H9 (cell line): ENCODE measurements around the gene CARTPT. TPM values are rescaled to one million over a fixed set of nuclear protein-coding genes. Genes with fewer than 3 reads are reported as not detected.

ENCODE experiments used
- DNase-seq: peaks from one replicate; pipeline ENCODE4 v3.0.0-alpha.2; 2017
- H2AFZ ChIP-seq: one replicate; pipeline ENCODE4 v1.6.1; 2013; ENCODE audit warnings: mild to moderate bottlenecking, low read length, control low read depth, moderate library complexity
- H2AK5ac ChIP-seq: 2 replicates; pipeline ENCODE4 v1.6.1; 2013; ENCODE audit warnings: low read length, control low read depth, mixed read lengths; ENCODE audit not compliant: insufficient read length
- H2BK120ac ChIP-seq: one replicate; pipeline ENCODE4 v1.6.1; 2013; ENCODE audit warnings: low read depth, mild to moderate bottlenecking, low read length, control low read depth, inconsistent platforms; ENCODE audit not compliant: poor library complexity, severe bottlenecking
- H2BK12ac ChIP-seq: 2 replicates; pipeline ENCODE4 v1.6.1; 2013; ENCODE audit warnings: low read length, control low read depth, mixed read lengths, low read depth; ENCODE audit not compliant: insufficient read length
- H2BK15ac ChIP-seq: 2 replicates; pipeline ENCODE4 v1.6.1; 2013; ENCODE audit warnings: low read depth, low read length, control low read depth
- H2BK20ac ChIP-seq: one replicate; pipeline ENCODE4 v1.6.1; 2013; ENCODE audit warnings: low read depth, mild to moderate bottlenecking, low read length, control low read depth, inconsistent platforms; ENCODE audit not compliant: poor library complexity, severe bottlenecking
- H2BK5ac ChIP-seq: 2 replicates; pipeline ENCODE4 v1.6.1; 2013; ENCODE audit warnings: low read length, control low read depth, mixed read lengths; ENCODE audit not compliant: insufficient read length
- H3K14ac ChIP-seq: 2 replicates; pipeline ENCODE4 v1.6.1; 2013; ENCODE audit warnings: low read length, control low read depth; ENCODE audit not compliant: insufficient read depth
- H3K18ac ChIP-seq: 2 replicates; pipeline ENCODE4 v1.6.1; 2013; ENCODE audit warnings: low read depth, mild to moderate bottlenecking, mixed read lengths, low read length, control low read depth; ENCODE audit not compliant: insufficient read length
- H3K23ac ChIP-seq: 2 replicates; pipeline ENCODE4 v1.6.1; 2013; ENCODE audit warnings: low read length, control low read depth, mixed read lengths, low read depth; ENCODE audit not compliant: insufficient read length
- H3K23me2 ChIP-seq: 2 replicates; pipeline ENCODE4 v1.6.1; 2013; ENCODE audit warnings: low read depth, mild to moderate bottlenecking, mixed read lengths, low read length, control low read depth; ENCODE audit not compliant: insufficient read length, poor library complexity, severe bottlenecking
- H3K27ac ChIP-seq: 2 replicates; pipeline ENCODE4 v1.5.1; 2013; ENCODE audit warnings: low read length, control low read depth, mixed read lengths, low read depth; ENCODE audit not compliant: insufficient read length
- H3K27me3 ChIP-seq: 2 replicates; pipeline ENCODE4 v1.6.1; 2013; ENCODE audit warnings: low read length, control low read depth, inconsistent platforms; ENCODE audit not compliant: insufficient read depth
- H3K4ac ChIP-seq: 2 replicates; pipeline ENCODE4 v1.6.1; 2013; ENCODE audit warnings: low read depth, mild to moderate bottlenecking, control low read depth, inconsistent platforms, low read length, moderate library complexity
- H3K4me1 ChIP-seq: 2 replicates; pipeline ENCODE4 v1.6.1; 2013; ENCODE audit warnings: low read length, control low read depth, inconsistent platforms; ENCODE audit not compliant: insufficient read depth
- H3K4me2 ChIP-seq: 2 replicates; pipeline ENCODE4 v1.6.1; 2013; ENCODE audit warnings: low read length, control low read depth, mixed read lengths; ENCODE audit not compliant: insufficient read length, insufficient read depth
- H3K56ac ChIP-seq: 2 replicates; pipeline ENCODE4 v1.6.1; 2013; ENCODE audit warnings: low read depth, mild to moderate bottlenecking, mixed read lengths, low read length, control low read depth; ENCODE audit not compliant: insufficient read length
- H3K79me1 ChIP-seq: 2 replicates; pipeline ENCODE4 v1.6.1; 2013; ENCODE audit warnings: low read depth, mild to moderate bottlenecking, moderate library complexity, low read length, control low read depth, inconsistent platforms; ENCODE audit not compliant: insufficient read depth, poor library complexity, severe bottlenecking
- H3K79me2 ChIP-seq: 2 replicates; pipeline ENCODE4 v1.6.1; 2013; ENCODE audit warnings: low read length, control low read depth, inconsistent platforms; ENCODE audit not compliant: insufficient read depth
- H3K9ac ChIP-seq: 2 replicates; pipeline ENCODE4 v1.6.1; 2013; ENCODE audit warnings: low read length, control low read depth, mixed read lengths; ENCODE audit not compliant: insufficient read length; ENCODE audit errors: extremely low read depth
- H3K9me3 ChIP-seq: one replicate; pipeline ENCODE4 v1.6.1; 2013; ENCODE audit warnings: low read depth, low read length, inconsistent platforms; ENCODE audit not compliant: control insufficient read depth
- H3T11ph ChIP-seq: one replicate; pipeline ENCODE4 v1.6.1; 2013; ENCODE audit warnings: mild to moderate bottlenecking, low read length, control low read depth, inconsistent platforms
- H4K20me1 ChIP-seq: one replicate; pipeline ENCODE4 v1.6.1; 2013; ENCODE audit not compliant: control insufficient read depth, insufficient read length, insufficient read depth
- H4K5ac ChIP-seq: 2 replicates; pipeline ENCODE4 v1.6.1; 2013; ENCODE audit warnings: low read depth, mild to moderate bottlenecking, mixed read lengths, low read length, control low read depth; ENCODE audit not compliant: insufficient read length
- H4K8ac ChIP-seq: replicated peaks from 2 replicates; pipeline ENCODE4 v1.6.1; 2013; ENCODE audit warnings: low read length, control low read depth, mixed read lengths, low read depth; ENCODE audit not compliant: insufficient read length
- H4K91ac ChIP-seq: 2 replicates; pipeline ENCODE4 v1.6.1; 2013; ENCODE audit warnings: low read depth, mild to moderate bottlenecking, moderate library complexity, mixed read lengths, low read length, control low read depth; ENCODE audit not compliant: insufficient read length
- H3K27ac Mint-ChIP-seq, 3 experiments: 2 replicates in 2 of 3; 3 replicates in 1 of 3; pipeline ENCODE4 v1.8.0; 2020 to 2021; ENCODE audit warnings: mixed read lengths in 3 of 3, mild to moderate bottlenecking in 1 of 3, moderate library complexity in 1 of 3
- H3K27me3 Mint-ChIP-seq: 2 replicates; pipeline ENCODE4 v1.8.0; 2021; ENCODE audit warnings: low read depth, mild to moderate bottlenecking, moderate library complexity, mixed read lengths
- H3K36me3 Mint-ChIP-seq, 3 experiments: 2 replicates in 2 of 3; 3 replicates in 1 of 3; pipeline ENCODE4 v1.8.0; 2020 to 2021; ENCODE audit warnings: low read depth in 3 of 3, mixed read lengths in 3 of 3; ENCODE audit not compliant: insufficient read depth in 1 of 3
- H3K4me1 Mint-ChIP-seq, 2 experiments: 2 replicates each; pipeline ENCODE4 v1.8.0; 2020; ENCODE audit warnings: mixed read lengths in 2 of 2
- H3K4me3 Mint-ChIP-seq, 2 experiments: 2 replicates in 1 of 2; 3 replicates in 1 of 2; pipeline ENCODE4 v1.8.0; 2020 to 2021; ENCODE audit warnings: mild to moderate bottlenecking in 2 of 2, mixed read lengths in 2 of 2, moderate library complexity in 1 of 2
- H3K9me3 Mint-ChIP-seq, 2 experiments: 2 replicates in 1 of 2; 3 replicates in 1 of 2; pipeline ENCODE4 v1.8.0; 2020; ENCODE audit warnings: mild to moderate bottlenecking in 2 of 2, mixed read lengths in 2 of 2, moderate library complexity in 1 of 2
- CTCF ChIP-seq: fragments of 200-600 bp; sonication (generic); conservative IDR thresholded peaks from 3 replicates; pipeline ENCODE4 v1.8.0; 2021; ENCODE audit warnings: antibody characterized with exemption, mild to moderate bottlenecking
- WGBS: extraction: QIAGEN DNeasy Blood & Tissue Kit; methylation state at CpG from one replicate; pipeline ENCODE4 v1.1.7; 2013; ENCODE audit warnings: missing lambda C conversion rate, low lambda C conversion rate, mixed read lengths; ENCODE audit not compliant: insufficient read length; ENCODE audit errors: extremely low coverage; 5-methylcytosine and 5-hydroxymethylcytosine counted together
- total RNA-seq: library from RNA; stranded (reverse); gene quantifications from 2 replicates; pipeline ENCODE4 v1.2.1, GENCODE V29; 2021

The CARTPT gene
- total RNA-seq, 1 experiment from 2014 or later, result not detected

GRCh38 chr5:71747182-71747581 lies 28.1 kb downstream of the CARTPT start:
- H2BK5ac ChIP-seq, result no peak overlapping the region
- no CpG with 5 or more reads among the region's 3 CpGs for WGBS
- H3K9me3 ChIP-seq, result no peaks in the 10 kb centered on the region
- no peaks in the 10 kb centered on the region for H4K20me1 ChIP-seq
- H3K4me2 ChIP-seq, result no peak overlapping the region
- H3K4ac ChIP-seq, result no peak overlapping the region
- H2BK20ac ChIP-seq, result no peak overlapping the region
- Mint-ChIP-seq H3K4me3 (no peak overlapping the region), H3K9me3 (no peaks in the 10 kb centered on the region), H3K4me1 (peaks cover 9 to 12% of the 10 kb centered on the region in 2 experiments), H3K27ac (no peak overlapping the region), H3K27me3 (no peaks in the 10 kb centered on the region), H3K36me3 (no peaks in the 10 kb centered on the region; a peak in 1 of 7 replicates)
- H2BK12ac ChIP-seq, result no peak overlapping the region
- no peak overlapping the region for H3K23ac ChIP-seq
- H4K5ac ChIP-seq, result no peak overlapping the region
- no peak overlapping the region for H3K56ac ChIP-seq
- DNase-seq, result no peak
- H2AFZ ChIP-seq, result no peak overlapping the region
- H2BK120ac ChIP-seq, result no peak overlapping the region
- H2AK5ac ChIP-seq, result no peak overlapping the region
- H3K18ac ChIP-seq, result no peak overlapping the region
- no peaks in the 10 kb centered on the region for H3K79me1 ChIP-seq
- H3K23me2 ChIP-seq, result no peaks in the 10 kb centered on the region
- H3T11ph ChIP-seq, result no peak overlapping the region
- no peak overlapping the region for H3K9ac ChIP-seq
- no peak overlapping the region for H2BK15ac ChIP-seq
- H4K8ac ChIP-seq, result no peak overlapping the region
- H3K79me2 ChIP-seq, result no peaks in the 10 kb centered on the region
- no peaks in the 10 kb centered on the region for H3K27me3 ChIP-seq
- no peak overlapping the region for H4K91ac ChIP-seq
- H3K4me1 ChIP-seq, result no peaks in the 10 kb centered on the region
- no peak overlapping the region for H3K27ac ChIP-seq
- no peak overlapping the region for H3K14ac ChIP-seq
- TF ChIP-seq CTCF, result no peak
